Transverse colon (tissue), 4 donors: ENCODE data around the gene TUBB3. TPM values are rescaled to one million over a fixed set of nuclear protein-coding genes. Genes with fewer than 3 reads are reported as not detected.

Experiments
- DNase-seq: peaks from one replicate; pipeline ENCODE4 v3.0.0-alpha.2; 2019
- H3K27ac ChIP-seq, 4 donors: fragments of 200-600 bp; sonication (generic); 2 replicates each; pipeline ENCODE4 v1.5.1; 2016 to 2018; ENCODE audit warnings: inconsistent platforms in 4 of 4
- H3K27me3 ChIP-seq: fragments of 200-600 bp; sonication (generic); 2 replicates; pipeline ENCODE4 v1.5.1; 2017; ENCODE audit warnings: inconsistent platforms
- H3K36me3 ChIP-seq, 4 donors: fragments of 200-600 bp; sonication (generic); 2 replicates each; pipeline ENCODE4 v1.5.1; 2017 to 2019; ENCODE audit warnings: inconsistent platforms in 4 of 4
- H3K4me1 ChIP-seq, 4 donors: fragments of 200-600 bp; sonication (generic); 2 replicates each; pipeline ENCODE4 v1.5.1; 2017 to 2020; ENCODE audit warnings: inconsistent platforms in 4 of 4
- H3K4me3 ChIP-seq, 4 donors: fragments of 200-600 bp; sonication (generic); 1 replicate in 1 of 4; 2 replicates in 3 of 4; pipeline versions ENCODE4 v1.5.1 to v1.6.1; 2017 to 2019; ENCODE audit warnings: inconsistent platforms in 4 of 4
- H3K9me3 ChIP-seq, 2 donors: fragments of 200-600 bp; sonication (generic); 2 replicates each; pipeline ENCODE4 v1.5.1; 2017 to 2019; ENCODE audit warnings: inconsistent platforms in 2 of 2
- CTCF ChIP-seq, 5 experiments: fragments of 200-600 bp in 3 of 5; fragments of 450-650 bp in 2 of 5; sonication (generic) in 3 of 5; IDR thresholded peaks; 1 replicate in 2 of 5; 2 replicates in 3 of 5; pipeline ENCODE4 v1.5.1; 2016 to 2017; ENCODE audit warnings: antibody characterized with exemption in 5 of 5, inconsistent platforms in 3 of 5, mild to moderate bottlenecking in 2 of 5, moderate library complexity in 1 of 5
- EP300 ChIP-seq: sonication (generic); formaldehyde crosslinking; IDR thresholded peaks from one replicate; pipeline ENCODE4 v1.6.1; 2017; ENCODE audit warnings: antibody characterized with exemption, low read depth
- POLR2A ChIP-seq: fragments of 450-650 bp; IDR thresholded peaks from one replicate; pipeline ENCODE4 v1.6.1; 2016; ENCODE audit warnings: antibody characterized with exemption, mild to moderate bottlenecking, moderate library complexity
- POLR2AphosphoS5 ChIP-seq, 3 donors: sonication (generic); formaldehyde crosslinking; IDR thresholded peaks; one replicate each; pipeline ENCODE4 v1.6.1; 2016; ENCODE audit warnings: antibody characterized with exemption in 3 of 3
- WGBS, 2 donors: methylation state at CpG; one replicate each; pipeline ENCODE4 v1.1.5; 2018; ENCODE audit warnings: low coverage in 1 of 2; 5-methylcytosine and 5-hydroxymethylcytosine counted together
- in situ Hi-C, 4 donors: fragments of 200-750 bp; cut with MboI; loops; one replicate each; pipeline versions ENCODE4 v1.15.0 to v1.15.1; 2017; ENCODE audit warnings: low sequenced_read_pairs in 3 of 4, low pct_ligation_motif_present in 1 of 4, low pct_unique_long_range_greater_than_20kb in 1 of 4
- intact Hi-C: fragments of 100-400 bp; cut with DNase I; formaldehyde crosslinking; loops from one replicate; pipeline ENCODE4 v1.15.1; 2023; ENCODE audit warnings: low total_unique reads
- total RNA-seq, 4 donors: library from RNA; depleted of rRNA; stranded (reverse); fragments of >200 nt; gene quantifications; one replicate each; pipeline ENCODE4 v1.1.0, GENCODE V29; 2016

Gene TUBB3
- total RNA-seq, 4 donors from 2014 or later: 2.4 to 12.7 (median 4.6) TPM

- WGBS, 2 donors: 87 to 100% methylated on average over 3 to 12 of the region's 13 CpGs
Measured at GRCh38 chr16:89907055-89907814, 15.9 kb upstream of the TUBB3 start.

DNA sequence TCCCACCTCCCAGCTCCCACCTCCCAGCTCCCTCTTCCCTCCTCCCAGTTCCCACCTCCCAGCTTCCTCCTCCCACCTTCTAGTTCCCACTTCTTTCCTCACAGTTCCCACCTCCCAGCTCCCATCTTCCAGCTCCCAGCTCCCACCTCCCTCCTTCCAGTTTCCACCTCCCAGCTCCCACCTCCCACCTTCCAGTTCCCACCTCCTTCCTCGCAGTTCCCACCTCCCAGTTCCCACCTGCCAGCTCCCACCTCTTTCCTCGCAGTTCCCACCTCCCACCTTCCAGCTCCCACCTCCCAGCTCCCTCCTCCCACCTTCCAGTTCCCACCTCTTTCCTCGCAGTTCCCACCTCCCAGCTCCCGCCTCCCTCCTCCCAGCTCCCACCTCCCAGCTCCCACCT is 14.9 kb upstream of the TUBB3 start:
- Histone ChIP-seq H3K4me3 (no peak overlapping the region), H3K27me3 (no peaks in the 10 kb centered on the region), H3K4me1 (peaks cover 0 to 5% (median 2%) of the 10 kb centered on the region in 4 donors), H3K27ac (no peak overlapping the region), H3K9me3 (no peaks in the 10 kb centered on the region), H3K36me3 (peaks cover 0 to 34% (median 18%) of the 10 kb centered on the region in 4 donors)
- DNase-seq: no peak
- whole genome bisulfite sequencing, 2 donors: 88 to 100% methylated on average over 2 to 4 of the region's 4 CpGs
- TF ChIP-seq CTCF (IDR thresholded peaks at IDR 0.05): no peak
- no peak for TF ChIP-seq EP300
- no peak for TF ChIP-seq POLR2A
- no peak for TF ChIP-seq POLR2AphosphoS5 (IDR thresholded peaks at IDR 0.05)
- in situ Hi-C loops: no loop called here
- intact Hi-C loops: no loop called here

More at GRCh38 chr16:89907055-89907814, 15.9 kb upstream of the TUBB3 start:
- no peak overlapping the region for H3K4me3 ChIP-seq
- no peaks in the 10 kb centered on the region for H3K9me3 ChIP-seq
- H3K27me3 ChIP-seq: no peaks in the 10 kb centered on the region
- no peak for DNase-seq
- TF ChIP-seq POLR2AphosphoS5 (IDR thresholded peaks at IDR 0.05): no peak
- no peak for TF ChIP-seq EP300
- no peak for TF ChIP-seq POLR2A
- no peak for TF ChIP-seq CTCF (IDR thresholded peaks at IDR 0.05)
- no peak overlapping the region for H3K27ac ChIP-seq
- in situ Hi-C loops: no loop called here
- H3K4me1 ChIP-seq: peaks cover 0 to 5% (median 2%) of the 10 kb centered on the region in 4 donors
- intact Hi-C loops: no loop called here
- peaks cover 0 to 34% (median 18%) of the 10 kb centered on the region in 4 donors for H3K36me3 ChIP-seq

- peak overlapping the region in 3 of 4 donors; percentile 26 to 54 (median 44) for H3K27ac ChIP-seq
- no peaks in the 10 kb centered on the region for H3K27me3 ChIP-seq
- H3K36me3 ChIP-seq: peaks cover 0 to 24% (median 12%) of the 10 kb centered on the region in 4 donors
- no peak overlapping the region for H3K4me3 ChIP-seq
- WGBS, 2 donors: 59 to 100% methylated on average over 2 to 47 of the region's 47 CpGs
- intact Hi-C loops: no loop called here
- in situ Hi-C loops: no loop called here
- peaks cover 0 to 5% (median 2%) of the 10 kb centered on the region in 4 donors for H3K4me1 ChIP-seq
- no peaks in the 10 kb centered on the region for H3K9me3 ChIP-seq
- peak; percentile 79 for DNase-seq
- TF ChIP-seq EP300 (no peak), POLR2AphosphoS5 (IDR thresholded peaks at IDR 0.05) (peak in 1 of 3 donors; percentile 67), CTCF (IDR thresholded peaks at IDR 0.05) (peak; percentile 82 to 89 (median 89))
Measured at GRCh38 chr16:89909777-89910716, 13.1 kb upstream of the TUBB3 start.

DNA sequence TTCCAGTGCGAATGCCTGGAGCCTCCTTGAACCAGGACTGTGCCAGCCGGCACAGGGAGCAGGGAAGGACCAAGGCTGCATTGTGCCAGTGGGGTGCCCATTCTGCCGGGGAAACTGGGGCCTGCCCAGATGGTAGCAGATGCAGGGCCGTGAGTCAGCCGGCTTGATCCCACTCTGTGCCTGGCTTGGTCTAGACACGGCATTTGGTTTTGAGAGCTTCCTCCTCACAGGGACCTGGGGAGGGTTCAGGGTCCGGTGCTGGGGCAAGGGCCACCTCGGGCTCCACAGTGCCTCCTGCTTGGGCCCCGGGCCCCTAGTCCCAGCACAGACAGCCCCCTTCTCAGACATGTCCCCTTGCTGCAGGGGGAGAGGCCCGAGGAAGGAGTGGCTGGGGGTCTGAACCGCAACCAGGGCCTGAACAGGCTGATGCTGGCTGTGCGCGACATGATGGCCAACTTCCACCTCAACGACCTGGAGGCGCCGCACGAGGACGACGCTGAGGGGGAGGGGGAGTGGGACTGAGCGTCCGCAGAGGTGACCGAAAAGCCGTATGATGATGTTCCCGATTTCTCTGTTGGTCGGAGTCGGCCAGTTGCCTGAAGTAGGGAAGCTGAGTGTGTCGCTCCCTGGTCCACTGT is 12.3 kb upstream of the TUBB3 start:
- intact Hi-C loops (no loop called here), in situ Hi-C loops (no loop called here)
- peaks cover 0 to 24% (median 9%) of the 10 kb centered on the region in 4 donors for H3K36me3 ChIP-seq
- no peak for TF ChIP-seq EP300
- TF ChIP-seq CTCF (IDR thresholded peaks at IDR 0.05): no peak
- no peak for TF ChIP-seq POLR2A
- no peak for TF ChIP-seq POLR2AphosphoS5 (IDR thresholded peaks at IDR 0.05)
- 92% methylated on average over 27 of the region's 27 CpGs; no CpG with 5 or more reads in 1 of the 2 donors for WGBS, 2 donors
- H3K27ac ChIP-seq: no peak overlapping the region
- H3K9me3 ChIP-seq: no peaks in the 10 kb centered on the region
- peaks cover 0 to 5% (median 2%) of the 10 kb centered on the region in 4 donors for H3K4me1 ChIP-seq
- no peak overlapping the region for H3K4me3 ChIP-seq
- H3K27me3 ChIP-seq: no peaks in the 10 kb centered on the region
- DNase-seq: no peak
